GM21390 (cell line): Measurements from ENCODE around the gene GLP2R.

Experiments used
- ATAC-seq: cut with Tn5 transposase; IDR thresholded peaks from one replicate; pipeline ENCODE4 v1.9.1; 2021; ENCODE audit not compliant: unreplicated experiment

GLP2R gene

GRCh38 chr17:9854255-9854654 is 28.5 kb downstream of the GLP2R start:
- ATAC-seq, result no peak

- ATAC-seq, result no peak
Measured at GRCh38 chr17:9855036-9855435, 29.3 kb downstream of the GLP2R start.

- ATAC-seq, result no peak
Measured at GRCh38 chr17:9859781-9860180, 34.1 kb downstream of the GLP2R start.

GRCh38 chr17:9860851-9861250 is 35.1 kb downstream of the GLP2R start:
- ATAC-seq, result no peak

- ATAC-seq, result no peak
Measured at GRCh38 chr17:9862220-9862619, 36.5 kb downstream of the GLP2R start.

- ATAC-seq, result no peak
Measured at GRCh38 chr17:9862949-9863348, 37.2 kb downstream of the GLP2R start.

- ATAC-seq, result no peak
Measured at GRCh38 chr17:9865586-9865985, 39.9 kb downstream of the GLP2R start.

- no peak for ATAC-seq
Measured at GRCh38 chr17:9868552-9868951, 42.8 kb downstream of the GLP2R start.

GRCh38 chr17:9872852-9873251 is 47.1 kb downstream of the GLP2R start:
- no peak for ATAC-seq

- ATAC-seq, result no peak
Measured at GRCh38 chr17:9874722-9875121, 49.0 kb downstream of the GLP2R start.

GRCh38 chr17:9875441-9875840 is 49.7 kb downstream of the GLP2R start:
- ATAC-seq, result no peak

- no peak for ATAC-seq
Measured at GRCh38 chr17:9878356-9878755, 52.6 kb downstream of the GLP2R start.

- no peak for ATAC-seq
Measured at GRCh38 chr17:9878786-9879525, 53.2 kb downstream of the GLP2R start.

- no peak for ATAC-seq
Measured at GRCh38 chr17:9880582-9880999, 54.9 kb downstream of the GLP2R start.

GRCh38 chr17:9883451-9883850 is 57.7 kb downstream of the GLP2R start:
- no peak for ATAC-seq

- ATAC-seq, result no peak
Measured at GRCh38 chr17:9886141-9886930, 60.6 kb downstream of the GLP2R start.

- ATAC-seq, result no peak
Measured at GRCh38 chr17:9887508-9887907, 61.8 kb downstream of the GLP2R start.

GRCh38 chr17:9890124-9890523 is 64.4 kb downstream of the GLP2R start:
- no peak for ATAC-seq

GRCh38 chr17:9893411-9894012 is 67.8 kb downstream of the GLP2R start:
- ATAC-seq, result no peak

GRCh38 chr17:9894231-9894630 is 68.5 kb downstream of the GLP2R start:
- ATAC-seq, result no peak

- ATAC-seq, result no peak
Measured at GRCh38 chr17:9895923-9896322, 70.2 kb downstream of the GLP2R start.

GRCh38 chr17:9897372-9897968 is 71.7 kb downstream of the GLP2R start:
- ATAC-seq, result no peak
